Choroid plexus epithelial cell (primary cell): ENCODE results near the gene GSTP1.

Experiments used
- DNase-seq: peaks from one replicate; pipeline ENCODE4 v3.0.0-alpha.2; 2010; ENCODE audit warnings: low read depth
- H3K4me3 ChIP-seq: 2 replicates; pipeline ENCODE4 v1.5.1; 2011; ENCODE audit warnings: low read depth, mild to moderate bottlenecking, control low read depth, low read length, moderate library complexity
- TF ChIP-seq, protein P1 (sequence below): conservative IDR thresholded peaks from 2 replicates; pipeline ENCODE4 v1.5.1; 2011; ENCODE audit warnings: low read depth, mild to moderate bottlenecking, control low read depth, inconsistent platforms, low read length, moderate library complexity

The GSTP1 gene

DNA sequence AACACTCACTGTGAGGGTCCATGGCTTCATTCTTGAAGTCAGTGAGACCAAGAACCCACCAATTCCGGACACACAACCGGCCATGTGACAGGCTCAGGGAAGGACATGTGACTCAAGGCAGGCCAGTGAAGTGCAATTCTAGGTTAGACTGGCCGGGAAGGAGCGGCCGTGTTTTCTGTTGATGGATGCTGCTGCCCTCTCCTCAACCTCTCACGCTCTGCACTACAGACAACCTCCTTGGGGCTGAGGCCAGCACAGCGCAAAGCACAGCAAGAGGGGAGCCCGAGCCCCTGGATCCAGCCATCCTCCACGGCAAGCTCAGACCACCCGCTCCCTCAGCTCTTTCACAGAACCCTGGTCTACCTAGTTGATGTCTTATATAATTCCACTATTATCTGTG lies 43.4 kb downstream of the GSTP1 start:
- no peak overlapping the region for H3K4me3 ChIP-seq
- TF ChIP-seq, protein P1, sequence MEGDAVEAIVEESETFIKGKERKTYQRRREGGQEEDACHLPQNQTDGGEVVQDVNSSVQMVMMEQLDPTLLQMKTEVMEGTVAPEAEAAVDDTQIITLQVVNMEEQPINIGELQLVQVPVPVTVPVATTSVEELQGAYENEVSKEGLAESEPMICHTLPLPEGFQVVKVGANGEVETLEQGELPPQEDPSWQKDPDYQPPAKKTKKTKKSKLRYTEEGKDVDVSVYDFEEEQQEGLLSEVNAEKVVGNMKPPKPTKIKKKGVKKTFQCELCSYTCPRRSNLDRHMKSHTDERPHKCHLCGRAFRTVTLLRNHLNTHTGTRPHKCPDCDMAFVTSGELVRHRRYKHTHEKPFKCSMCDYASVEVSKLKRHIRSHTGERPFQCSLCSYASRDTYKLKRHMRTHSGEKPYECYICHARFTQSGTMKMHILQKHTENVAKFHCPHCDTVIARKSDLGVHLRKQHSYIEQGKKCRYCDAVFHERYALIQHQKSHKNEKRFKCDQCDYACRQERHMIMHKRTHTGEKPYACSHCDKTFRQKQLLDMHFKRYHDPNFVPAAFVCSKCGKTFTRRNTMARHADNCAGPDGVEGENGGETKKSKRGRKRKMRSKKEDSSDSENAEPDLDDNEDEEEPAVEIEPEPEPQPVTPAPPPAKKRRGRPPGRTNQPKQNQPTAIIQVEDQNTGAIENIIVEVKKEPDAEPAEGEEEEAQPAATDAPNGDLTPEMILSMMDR: no peak

DNA sequence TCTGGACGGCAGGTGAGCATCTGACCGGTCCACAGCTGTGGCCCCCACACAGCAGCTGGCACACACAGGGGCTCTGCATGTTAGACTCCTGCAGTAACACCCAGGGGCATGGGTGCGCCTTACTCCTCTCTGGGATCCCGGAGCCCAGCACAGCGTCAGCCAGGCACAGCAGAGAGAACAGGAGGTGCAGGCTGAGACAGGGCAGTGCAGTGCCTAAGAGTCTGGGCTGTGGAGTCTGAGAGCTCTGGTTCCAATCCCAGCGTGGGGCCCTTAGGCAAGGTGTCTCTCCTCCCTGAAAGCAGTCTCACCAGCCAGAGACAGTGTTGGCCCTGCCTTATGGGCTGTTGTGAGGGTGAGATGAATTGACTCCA lies 43.8 kb downstream of the GSTP1 start:
- H3K4me3 ChIP-seq: no peak overlapping the region
- no peak for DNase-seq
- TF ChIP-seq, protein P1: no peak

More for the DNA sequence above, 43.4 kb downstream of the GSTP1 start:
- no peak for DNase-seq

DNA sequence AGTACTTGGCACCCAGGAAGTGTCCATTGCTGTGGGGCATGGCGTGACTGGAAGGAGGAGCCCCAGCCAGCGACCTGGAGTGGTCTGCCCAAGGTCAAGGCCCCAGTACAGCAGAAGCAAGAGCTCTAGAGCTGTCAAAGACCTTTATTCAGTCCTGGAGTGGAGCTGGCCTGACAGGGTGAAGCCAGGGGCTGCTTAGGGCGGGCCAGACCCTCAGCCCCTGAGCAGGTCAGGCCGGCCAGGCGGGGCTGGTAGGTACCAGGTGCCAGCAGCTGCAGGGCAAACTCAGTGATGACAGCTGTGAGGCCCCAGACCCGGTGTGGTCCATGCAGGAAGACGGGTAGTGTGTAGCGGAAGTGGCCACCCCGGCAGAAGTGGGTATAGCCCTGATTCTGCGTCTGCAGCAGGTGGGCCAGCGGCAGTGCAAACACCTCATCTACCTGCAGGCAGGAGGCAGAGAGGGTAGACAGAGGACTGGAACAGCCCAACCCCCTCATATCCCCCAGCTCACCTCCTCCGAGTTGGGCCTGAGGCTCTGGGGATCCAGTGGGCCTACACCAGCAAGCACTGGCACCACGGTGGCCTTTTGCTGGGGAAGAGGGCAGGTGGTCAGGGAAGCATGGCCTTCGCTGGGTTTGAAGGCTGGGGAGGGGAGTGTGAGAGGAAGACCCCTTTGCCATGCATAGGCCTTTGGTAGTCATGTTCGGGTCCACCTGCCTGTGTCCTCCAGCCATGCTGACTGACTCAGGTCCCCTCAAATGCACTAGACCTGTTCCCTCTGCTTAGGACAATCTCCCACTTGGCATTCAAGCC lies 44.4 kb downstream of the GSTP1 start:
- H3K4me3 ChIP-seq: no peak overlapping the region
- DNase-seq: no peak
- TF ChIP-seq, protein P1: no peak

GRCh38 chr11:67628710-67629385 lies 45.2 kb downstream of the GSTP1 start:
- TF ChIP-seq, protein P1: no peak
- H3K4me3 ChIP-seq: no peak overlapping the region
- no peak for DNase-seq

DNA sequence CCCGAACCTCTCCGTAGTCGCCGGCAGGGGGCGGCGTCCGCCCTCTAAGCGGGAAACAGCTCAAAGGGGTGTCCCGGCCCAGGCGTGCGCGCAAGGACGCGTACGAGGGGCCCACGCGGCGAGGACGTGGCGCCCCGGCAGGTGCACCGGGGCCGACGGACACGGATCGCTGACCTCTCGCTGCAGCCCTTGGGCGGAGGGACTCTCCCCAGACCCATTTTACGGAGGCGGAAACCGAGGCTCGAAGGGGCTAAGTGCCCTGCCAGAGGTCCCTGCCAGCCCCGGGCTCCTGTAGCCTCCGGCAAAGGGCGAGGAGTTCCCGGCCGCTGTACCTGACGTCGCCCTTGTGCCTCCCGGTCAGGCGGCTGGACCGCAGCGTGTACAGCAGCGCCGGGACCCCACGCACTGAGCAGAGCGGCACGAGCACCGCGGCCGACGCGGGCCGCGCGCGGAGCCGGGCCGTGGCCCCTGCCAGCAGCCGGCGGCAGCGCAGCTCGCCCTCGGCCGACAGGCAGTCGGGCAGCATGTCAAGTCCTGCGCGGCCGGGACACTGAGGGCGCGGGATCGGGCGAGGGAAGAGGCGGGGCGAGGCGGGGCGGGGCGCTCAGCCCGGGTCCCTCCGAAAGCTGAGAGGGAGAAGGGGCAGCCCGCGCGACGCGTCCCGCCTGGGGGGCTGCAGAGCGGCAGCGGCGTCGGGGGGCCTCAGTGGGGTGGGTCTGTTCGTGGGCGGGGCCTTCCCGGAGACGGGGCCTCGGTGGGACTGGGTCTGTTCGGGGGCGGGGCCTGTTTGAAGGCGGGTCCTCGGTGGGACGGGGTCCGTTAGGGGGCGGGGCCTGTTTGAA lies 46.0 kb downstream of the GSTP1 start, which contains the start of gene NUDT8:
TSS of gene NUDT8 (minus strand) at position 552 of the 842 bp plus-strand sequence. CDS start at position 526, 26 bp downstream.
- peak; percentile 81 for DNase-seq
- TF ChIP-seq, protein P1: peak; percentile 79
- H3K4me3 ChIP-seq: peak within 1 kb of the TSS; percentile 71

GRCh38 chr11:67630228-67630942 lies 46.8 kb downstream of the GSTP1 start:
- peak; percentile 98 for DNase-seq
- H3K4me3 ChIP-seq: peak overlapping the region; percentile 71
- TF ChIP-seq, protein P1: peak; percentile 70
